Adrenal gland (tissue), 12 donors: ENCODE measurements around the gene MTHFD1. TPM values are rescaled to one million over a fixed set of nuclear protein-coding genes. Genes with fewer than 3 reads are reported as not detected.
A peak's percentile ranks its signal among the peaks of the same experiment; 100 is the strongest.

Experiments used
- DNase-seq, 7 donors: peaks; one replicate each; pipeline ENCODE4 v3.0.0-alpha.2; 2019 to 2020
- H3K27ac ChIP-seq, 5 donors: fragments of 200-600 bp; sonication (generic) in 4 of 5; 1 replicate in 3 of 5; 2 replicates in 2 of 5; pipeline versions ENCODE4 v1.5.1 to v1.8.0; 2016 to 2020; ENCODE audit warnings: mild to moderate bottlenecking in 1 of 5
- H3K27me3 ChIP-seq: fragments of 200-600 bp; 2 replicates; pipeline ENCODE4 v1.8.0; 2021
- H3K36me3 ChIP-seq, 2 donors: fragments of 200-600 bp; replicated peaks in 1 of 2; 1 replicate in 1 of 2; 2 replicates in 1 of 2; pipeline versions ENCODE4 v1.5.1 to v1.8.0; 2018 to 2022
- H3K4me1 ChIP-seq, 2 donors: fragments of 200-600 bp; replicated peaks in 1 of 2; 1 replicate in 1 of 2; 2 replicates in 1 of 2; pipeline versions ENCODE4 v1.5.1 to v1.8.0; 2018 to 2021
- H3K4me3 ChIP-seq, 4 donors: fragments of 200-600 bp; sonication (generic) in 3 of 4; one replicate each; pipeline ENCODE4 v1.5.1; 2016 to 2018
- H3K9me3 ChIP-seq, 3 donors: fragments of 200-600 bp; sonication (generic) in 1 of 3; replicated peaks in 1 of 3; 1 replicate in 2 of 3; 2 replicates in 1 of 3; pipeline versions ENCODE4 v1.5.1 to v1.8.0; 2016 to 2021
- CTCF ChIP-seq, 6 experiments: fragments of 450-650 bp in 4 of 6; fragments of 200-600 bp in 2 of 6; sonication (generic) in 1 of 6; IDR thresholded peaks; 1 replicate in 5 of 6; 2 replicates in 1 of 6; pipeline versions ENCODE4 v1.5.1 to v1.8.0; 2016 to 2021; ENCODE audit warnings: antibody characterized with exemption in 6 of 6, mild to moderate bottlenecking in 2 of 6, moderate library complexity in 1 of 6
- POLR2A ChIP-seq, 2 donors: fragments of 450-650 bp; IDR thresholded peaks; one replicate each; pipeline ENCODE4 v1.6.1; 2017; ENCODE audit warnings: antibody characterized with exemption in 2 of 2, mild to moderate bottlenecking in 2 of 2, moderate library complexity in 1 of 2
- WGBS, 4 donors: extraction: QIAGEN DNeasy Blood & Tissue Kit in 2 of 4; methylation state at CpG; one replicate each; pipeline versions ENCODE4 v1.1.5 to v1.1.7; 2013 to 2017; 5-methylcytosine and 5-hydroxymethylcytosine counted together
- intact Hi-C, 2 donors: fragments of 100-400 bp; cut with DNase I; formaldehyde crosslinking; loops; one replicate each; pipeline versions ENCODE4 v1.14.1 to v1.15.0; 2022 to 2023
- polyA plus RNA-seq, 3 donors: library from polyadenylated mRNA; stranded (reverse); fragments of 200-250 nt in 2 of 3; fragments of 350-450 nt in 1 of 3; fragmentation: Illumina TruSeq in 1 of 3; extraction: RNeasy Lipid Tissue Mini Kit (QIAGEN cat#74804) in 1 of 3; gene quantifications; one replicate each; pipeline ENCODE4 v1.2.3, GENCODE V29; 2013 to 2014
- total RNA-seq, 9 donors: library from RNA; depleted of rRNA in 4 of 9; stranded (reverse); fragments of >200 nt in 4 of 9; fragments of 120-200 nt in 1 of 9; fragmentation: NEBNext Ultra II Directional in 1 of 9; extraction: Animal tissue kit (Norgen Biotek cat#: 25700) in 1 of 9; gene quantifications; one replicate each; pipeline versions ENCODE4 v1.1.0 to v1.2.4, GENCODE V29; 2013 to 2023
- donor health status: healthy with polysubstance abuse.
- donor health status: Bipolar disorder and iron deficiency.
- donor health status: DM: yes; HTN: yes; CAD: no.
- donor health status: DM: no; HTN: no; CAD: no.
- donor health status: DM: no; HTN: no; CAD: no.
- donor health status: DM: yes; HTN: yes; CAD: no.

The MTHFD1 gene
- total and polyA plus RNA-seq, 12 donors, result 14.9 to 66.4 (median 38.0) TPM

GRCh38 chr14:64474698-64475097 lies 86.5 kb downstream of the MTHFD1 start:
- WGBS, 4 donors, result 69 to 96% (median 74%) methylated on average over 4 of the region's 4 CpGs

GRCh38 chr14:64475585-64476273 lies 87.6 kb downstream of the MTHFD1 start:
- H3K27me3 ChIP-seq, result no peaks in the 10 kb centered on the region
- intact Hi-C loops, result loop anchor here in 1 of 2 donors (10.0 kb wide), 1 partner anchor 51 kb away; no protein-coding TSS in a partner anchor
- no peak overlapping the region for H3K4me3 ChIP-seq
- WGBS, 4 donors, result 88 to 96% (median 92%) methylated on average over 8 of the region's 8 CpGs
- no peaks in the 10 kb centered on the region for H3K36me3 ChIP-seq
- no peak overlapping the region for H3K27ac ChIP-seq
- H3K9me3 ChIP-seq, result no peaks in the 10 kb centered on the region
- DNase-seq, result no peak
- TF ChIP-seq CTCF (IDR thresholded peaks at IDR 0.05) (no peak), POLR2A (IDR thresholded peaks at IDR 0.05) (no peak)
- H3K4me1 ChIP-seq, result no peaks in the 10 kb centered on the region

More at GRCh38 chr14:64474698-64475097, 86.5 kb downstream of the MTHFD1 start:
- Histone ChIP-seq H3K36me3 (no peaks in the 10 kb centered on the region), H3K4me3 (no peak overlapping the region), H3K27me3 (no peaks in the 10 kb centered on the region), H3K9me3 (no peaks in the 10 kb centered on the region), H3K4me1 (no peaks in the 10 kb centered on the region), H3K27ac (no peak overlapping the region)
- TF ChIP-seq POLR2A (IDR thresholded peaks at IDR 0.05), result no peak
- no peak for TF ChIP-seq CTCF (IDR thresholded peaks at IDR 0.05)
- DNase-seq, result no peak
- intact Hi-C loops, result loop anchor here in 1 of 2 donors (10.0 kb wide), 1 partner anchor 50 kb away; no protein-coding TSS in a partner anchor

DNA sequence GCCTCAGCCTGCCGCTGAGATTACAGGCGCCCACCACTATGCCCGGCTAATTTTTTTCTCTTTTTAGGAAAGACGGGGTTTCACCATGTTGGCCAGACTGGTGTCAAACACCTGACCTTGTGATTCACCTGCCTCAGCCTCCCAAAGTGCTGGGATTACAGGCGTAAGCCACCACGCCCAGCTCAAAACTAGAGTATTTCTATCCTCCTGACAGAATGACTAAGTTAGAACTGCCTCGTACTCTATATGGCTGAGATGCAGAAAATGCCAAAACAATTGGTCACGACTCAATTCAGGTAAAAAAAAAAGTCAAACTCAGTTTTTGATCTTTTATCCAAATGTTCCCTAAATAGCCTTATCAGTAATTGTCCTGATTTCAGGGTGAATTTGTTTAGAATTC lies 88.3 kb downstream of the MTHFD1 start:
- Histone ChIP-seq H3K4me1 (no peaks in the 10 kb centered on the region), H3K9me3 (no peaks in the 10 kb centered on the region), H3K4me3 (no peak overlapping the region), H3K27me3 (no peaks in the 10 kb centered on the region), H3K36me3 (no peaks in the 10 kb centered on the region), H3K27ac (no peak overlapping the region)
- TF ChIP-seq CTCF (IDR thresholded peaks at IDR 0.05), result no peak
- TF ChIP-seq POLR2A (IDR thresholded peaks at IDR 0.05), result no peak
- no peak for DNase-seq
- WGBS, 4 donors, result 86 to 97% (median 92%) methylated on average over 8 of the region's 8 CpGs
- intact Hi-C loops, result loop anchor here in 1 of 2 donors (10.0 kb wide), 1 partner anchor 52 kb away; no protein-coding TSS in a partner anchor

DNA sequence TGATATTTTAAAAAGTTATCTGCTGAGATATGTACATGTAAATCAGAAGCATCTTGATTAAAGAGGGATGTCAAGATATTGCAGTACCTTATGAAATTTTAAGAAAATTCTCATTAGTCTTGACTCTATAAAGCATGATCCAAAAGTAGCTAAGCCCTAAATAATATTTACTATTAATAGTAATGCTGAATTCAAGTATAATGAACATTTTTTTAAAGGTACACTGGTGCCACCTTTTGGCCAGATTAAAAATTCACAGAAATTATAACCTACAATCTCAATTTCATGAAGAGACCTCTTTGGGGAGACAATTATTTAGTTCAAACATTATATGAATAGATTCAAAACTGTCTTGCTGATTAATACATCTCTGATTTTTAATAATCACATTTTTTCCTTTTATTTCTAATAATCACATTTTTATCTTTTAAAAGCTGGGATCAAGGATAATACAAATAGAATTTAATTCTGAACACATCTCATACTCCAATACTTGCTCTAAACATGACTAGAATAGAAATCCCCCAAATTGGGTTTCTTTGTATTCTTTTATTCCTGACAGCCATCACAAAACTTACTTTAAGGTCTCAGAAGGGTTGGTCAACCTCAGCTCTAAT lies 90.6 kb downstream of the MTHFD1 start:
- Histone ChIP-seq H3K27me3 (no peaks in the 10 kb centered on the region), H3K4me3 (no peak overlapping the region), H3K4me1 (no peaks in the 10 kb centered on the region), H3K27ac (no peak overlapping the region), H3K9me3 (no peaks in the 10 kb centered on the region), H3K36me3 (no peaks in the 10 kb centered on the region)
- TF ChIP-seq CTCF (IDR thresholded peaks at IDR 0.05) (peak in 5 of 6 experiments; percentile 23 to 61 (median 58)), POLR2A (IDR thresholded peaks at IDR 0.05) (no peak)
- intact Hi-C loops, result loop anchor here in 1 of 2 donors (10.0 kb wide), 1 partner anchor 54 kb away; no protein-coding TSS in a partner anchor
- DNase-seq, result no peak
